C4-2B (cell line): ENCODE data around the gene STIP1.

Experiments
- H3K27ac ChIP-seq: fragments of 450-650 bp; 2 replicates; pipeline ENCODE4 v1.5.1; 2017
- CTCF ChIP-seq: fragments of 450-650 bp; conservative IDR thresholded peaks from 2 replicates; pipeline ENCODE4 v1.5.1; 2017; ENCODE audit warnings: mild to moderate bottlenecking
- ZFX ChIP-seq: fragments of 450-650 bp; IDR thresholded peaks from 2 replicates; pipeline ENCODE4 v1.6.1; 2017

STIP1 gene

GRCh38 chr11:64185693-64186491, at the start of gene STIP1:
Gene STIP1, plus strand, starts transcription at chr11:64186171. Its CDS starts 91 bp downstream, at chr11:64186262.
- TF ChIP-seq CTCF (no peak; the same call in 1 of the 2 replicates), ZFX (no peak)
- H3K27ac ChIP-seq = no peak within 1 kb of the TSS; the same call in 1 of the 2 replicates

GRCh38 chr11:64136765-64137441, 49.1 kb upstream of the STIP1 start:
- no peak overlapping the region for H3K27ac ChIP-seq
- no peak for TF ChIP-seq ZFX
- TF ChIP-seq CTCF = no peak

- TF ChIP-seq ZFX (no peak), CTCF (no peak)
Measured at GRCh38 chr11:64138398-64138797, 47.6 kb upstream of the STIP1 start.

GRCh38 chr11:64139049-64139448, 46.9 kb upstream of the STIP1 start:
- TF ChIP-seq ZFX (no peak), CTCF (no peak)
- H3K27ac ChIP-seq = no peak overlapping the region

More at GRCh38 chr11:64138398-64138797, 47.6 kb upstream of the STIP1 start:
- H3K27ac ChIP-seq = no peak overlapping the region

GRCh38 chr11:64140082-64140481, 45.9 kb upstream of the STIP1 start:
- no peak for TF ChIP-seq CTCF
- no peak for TF ChIP-seq ZFX
- H3K27ac ChIP-seq = no peak overlapping the region

GRCh38 chr11:64141081-64141783, 44.7 kb upstream of the STIP1 start:
- no peak for TF ChIP-seq ZFX
- no peak for TF ChIP-seq CTCF

More at GRCh38 chr11:64141081-64141783, 44.7 kb upstream of the STIP1 start:
- H3K27ac ChIP-seq = no peak overlapping the region
